Measurements from ENCODE around the gene PRMT7. TPM values are rescaled to one million over a fixed set of nuclear protein-coding genes. Genes with fewer than 3 reads are reported as not detected.

Gene PRMT7
- total RNA-seq, 3 donors from 2014 or later = 38.4 to 53.4 (median 41.0) TPM

DNA sequence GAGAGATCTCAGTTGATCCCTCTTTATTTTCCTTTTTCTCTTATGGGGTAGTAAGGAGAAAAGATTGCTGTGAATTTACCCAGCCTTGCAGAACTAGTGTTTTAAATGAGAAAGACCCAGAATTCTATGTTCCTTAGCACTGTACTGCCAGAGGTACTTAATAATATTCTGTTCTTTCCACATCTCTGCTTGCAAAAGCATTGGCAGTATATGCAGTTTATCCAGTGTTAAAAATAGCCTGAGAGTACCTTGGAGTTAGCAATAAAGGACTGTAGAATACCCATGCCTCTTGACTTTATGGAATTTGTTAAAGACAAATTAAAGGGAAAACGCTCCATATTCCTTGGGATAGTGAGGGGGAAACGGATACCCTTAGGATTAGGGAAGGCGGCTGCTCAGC is 34.6 kb upstream of the PRMT7 start:
- Histone ChIP-seq H3K4me1 (no peaks in the 10 kb centered on the region), H3K4me3 (no peak overlapping the region), H3K9me3 (no peaks in the 10 kb centered on the region)

DNA sequence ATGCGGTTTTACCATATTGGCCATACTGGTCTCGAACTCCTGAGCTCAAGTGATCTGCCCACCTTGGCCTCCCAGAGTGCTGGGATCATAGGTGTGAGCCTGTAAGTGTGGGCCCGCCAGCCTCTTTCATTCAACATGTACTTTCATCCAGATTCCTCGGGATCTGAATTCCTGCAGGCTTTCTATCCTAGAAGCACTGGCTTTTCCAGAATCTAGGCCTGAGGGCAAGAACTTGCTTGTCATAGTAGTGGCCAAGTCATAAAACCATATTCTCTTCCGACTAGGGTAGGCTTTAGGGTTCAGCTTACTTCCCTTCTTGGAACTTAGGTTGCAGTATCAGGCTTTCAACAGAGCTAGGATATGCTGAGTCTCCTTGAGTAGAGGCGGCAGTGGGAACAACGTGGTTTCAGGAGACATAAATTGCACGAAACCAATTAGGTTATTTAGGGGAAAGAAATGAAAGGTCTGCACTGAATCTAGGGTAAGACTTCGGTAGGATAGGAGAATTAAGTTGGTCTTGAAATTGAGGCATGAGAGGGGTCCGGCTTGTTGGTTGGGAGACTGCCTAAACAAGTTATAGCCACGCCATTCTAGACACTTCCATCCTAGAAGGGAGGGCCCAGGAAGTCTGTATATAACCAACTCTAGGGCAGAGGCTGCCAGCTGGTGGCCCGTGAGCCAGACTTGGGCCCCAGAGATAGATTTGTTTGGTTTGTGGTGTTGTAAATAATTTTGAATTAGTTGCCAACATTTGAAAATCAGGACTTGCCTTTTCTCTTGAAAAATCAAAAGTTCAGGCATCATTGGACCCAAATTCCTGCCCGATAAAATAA is 30.9 kb upstream of the PRMT7 start:
- no peaks in the 10 kb centered on the region for H3K4me1 ChIP-seq
- no peak overlapping the region for H3K27ac ChIP-seq
- intact Hi-C loops (cut with DNase I; ENCODE audit: low total_unique reads) = no loop called here
- H3K4me3 ChIP-seq = no peak overlapping the region
- no peaks in the 10 kb centered on the region for H3K9me3 ChIP-seq
- no peak for DNase-seq (ENCODE audit: low spot score in 2 of 2)
- no peak for TF ChIP-seq POLR2A (IDR thresholded peaks at IDR 0.05)
- no peak for TF ChIP-seq POLR2AphosphoS5 (IDR thresholded peaks at IDR 0.05)
- no peak for TF ChIP-seq CTCF (IDR thresholded peaks at IDR 0.05)
- H3K36me3 ChIP-seq = no peaks in the 10 kb centered on the region
- no peaks in the 10 kb centered on the region for H3K27me3 ChIP-seq

More for the DNA sequence above, 34.6 kb upstream of the PRMT7 start:
- DNase-seq (ENCODE audit: low spot score in 2 of 2) = no peak
- Histone ChIP-seq H3K27me3 (no peaks in the 10 kb centered on the region), H3K27ac (peak overlapping the region; percentile 28 to 74), H3K36me3 (no peaks in the 10 kb centered on the region)
- TF ChIP-seq POLR2A (IDR thresholded peaks at IDR 0.05) = no peak
- no peak for TF ChIP-seq POLR2AphosphoS5 (IDR thresholded peaks at IDR 0.05)
- no peak for TF ChIP-seq CTCF (IDR thresholded peaks at IDR 0.05)
- intact Hi-C loops (cut with DNase I; ENCODE audit: low total_unique reads) = no loop called here

GRCh38 chr16:68281368-68282063 is 29.3 kb upstream of the PRMT7 start:
- no peaks in the 10 kb centered on the region for H3K4me1 ChIP-seq
- H3K27me3 ChIP-seq = no peaks in the 10 kb centered on the region
- H3K27ac ChIP-seq = peak overlapping the region; percentile 65 to 91
- no peak for TF ChIP-seq POLR2A (IDR thresholded peaks at IDR 0.05)
- TF ChIP-seq POLR2AphosphoS5 (IDR thresholded peaks at IDR 0.05) = no peak
- no peak for TF ChIP-seq CTCF (IDR thresholded peaks at IDR 0.05)
- DNase-seq (ENCODE audit: low spot score in 2 of 2) = no peak
- no peaks in the 10 kb centered on the region for H3K9me3 ChIP-seq
- H3K36me3 ChIP-seq = no peaks in the 10 kb centered on the region
- no peak overlapping the region for H3K4me3 ChIP-seq
- intact Hi-C loops (cut with DNase I; ENCODE audit: low total_unique reads) = no loop called here

GRCh38 chr16:68282064-68282452 is 28.8 kb upstream of the PRMT7 start:
- Histone ChIP-seq H3K9me3 (no peaks in the 10 kb centered on the region), H3K4me1 (no peaks in the 10 kb centered on the region), H3K4me3 (no peak overlapping the region), H3K36me3 (no peaks in the 10 kb centered on the region), H3K27me3 (no peaks in the 10 kb centered on the region), H3K27ac (peak overlapping the region; percentile 65 to 91)
- DNase-seq (ENCODE audit: low spot score in 2 of 2) = no peak
- TF ChIP-seq POLR2A (IDR thresholded peaks at IDR 0.05) (no peak), CTCF (IDR thresholded peaks at IDR 0.05) (no peak), POLR2AphosphoS5 (IDR thresholded peaks at IDR 0.05) (no peak)
- intact Hi-C loops (cut with DNase I; ENCODE audit: low total_unique reads) = no loop called here

GRCh38 chr16:68283346-68283745 is 27.5 kb upstream of the PRMT7 start:
- no peak for DNase-seq (ENCODE audit: low spot score in 2 of 2)
- Histone ChIP-seq H3K27me3 (no peaks in the 10 kb centered on the region), H3K9me3 (no peaks in the 10 kb centered on the region), H3K4me3 (no peak overlapping the region), H3K36me3 (no peaks in the 10 kb centered on the region), H3K27ac (peak overlapping the region; percentile 65 to 91), H3K4me1 (peaks cover 0 to 11% of the 10 kb centered on the region in 2 donors)
- TF ChIP-seq POLR2AphosphoS5 (IDR thresholded peaks at IDR 0.05) (no peak), POLR2A (IDR thresholded peaks at IDR 0.05) (no peak), CTCF (IDR thresholded peaks at IDR 0.05) (no peak)
- intact Hi-C loops (cut with DNase I; ENCODE audit: low total_unique reads) = loop anchor here (1.0 kb wide), 1 partner anchor 28 kb away; no protein-coding TSS in a partner anchor
